HG03159 (cell line): ENCODE results near the gene IBTK.
"Not testable (repeated sequence)": the region's sequence is repeated elsewhere in the genome, so short reads cannot be mapped to it uniquely, and the experiment has no call there.

Experiments
- ATAC-seq: cut with Tn5 transposase; IDR thresholded peaks from one replicate; pipeline ENCODE4 v1.9.1; 2021; ENCODE audit warnings: mild to moderate bottlenecking, moderate library complexity; ENCODE audit not compliant: unreplicated experiment

IBTK gene

GRCh38 chr6:82179415-82179814 is 68.1 kb downstream of the IBTK start:
- ATAC-seq = no peak

- ATAC-seq = no peak
These were observed 68.8 kb downstream of the IBTK start for GRCh38 chr6:82178759-82179112.

GRCh38 chr6:82178077-82178758 is 69.3 kb downstream of the IBTK start:
- ATAC-seq = no peak

GRCh38 chr6:82176616-82177015 is 70.9 kb downstream of the IBTK start:
- ATAC-seq = no peak

GRCh38 chr6:82172594-82172993 is 75.0 kb downstream of the IBTK start:
- ATAC-seq = no peak

- no peak for ATAC-seq
These were observed 78.2 kb downstream of the IBTK start for GRCh38 chr6:82169138-82169876.

- ATAC-seq = no peak
These were observed 81.1 kb downstream of the IBTK start for GRCh38 chr6:82166493-82166892.

- ATAC-seq = no peak
These were observed 87.1 kb downstream of the IBTK start for GRCh38 chr6:82160255-82160990.

- not testable (repeated sequence) for ATAC-seq
These were observed 94.8 kb downstream of the IBTK start for GRCh38 chr6:82152786-82153185.

GRCh38 chr6:82151147-82151546 is 96.4 kb downstream of the IBTK start:
- not testable (repeated sequence) for ATAC-seq

GRCh38 chr6:82145926-82146452 is 101.6 kb downstream of the IBTK start:
- no peak for ATAC-seq

GRCh38 chr6:82144852-82145340 is 102.6 kb downstream of the IBTK start:
- no peak for ATAC-seq

GRCh38 chr6:82144007-82144851 is 103.3 kb downstream of the IBTK start:
- ATAC-seq = peak; percentile 93

GRCh38 chr6:82143041-82143481 is 104.5 kb downstream of the IBTK start:
- no peak for ATAC-seq

GRCh38 chr6:82142524-82142923 is 105.0 kb downstream of the IBTK start:
- ATAC-seq = no peak

- no peak for ATAC-seq
These were observed 109.3 kb downstream of the IBTK start for GRCh38 chr6:82138075-82138791.

- ATAC-seq = no peak
These were observed 116.1 kb downstream of the IBTK start for GRCh38 chr6:82131441-82131840.

- no peak for ATAC-seq
These were observed 117.7 kb downstream of the IBTK start for GRCh38 chr6:82129797-82130196.

GRCh38 chr6:82128973-82129372 is 118.6 kb downstream of the IBTK start:
- not testable (repeated sequence) for ATAC-seq

- ATAC-seq = no peak
These were observed 123.9 kb downstream of the IBTK start for GRCh38 chr6:82123632-82124031.
